Upper lobe of right lung (tissue), 1 donor: ENCODE measurements around the gene NCOA5. TPM values are rescaled to one million over a fixed set of nuclear protein-coding genes. Genes with fewer than 3 reads are reported as not detected.

ENCODE experiments used
- ATAC-seq: fragments of 200-7000 bp; cut with Tn5 transposase; one replicate; pipeline ENCODE4 v1.9.1; 2020; ENCODE audit warnings: mild to moderate bottlenecking, moderate library complexity
- DNase-seq: peaks from one replicate; pipeline ENCODE4 v3.0.0-alpha.2; 2020
- H3K27ac ChIP-seq: fragments of 200-600 bp; one replicate; pipeline ENCODE4 v1.8.0; 2022
- H3K27me3 ChIP-seq: fragments of 200-600 bp; one replicate; pipeline ENCODE4 v1.8.0; 2022; ENCODE audit warnings: mild to moderate bottlenecking
- H3K36me3 ChIP-seq: fragments of 200-600 bp; one replicate; pipeline ENCODE4 v1.8.0; 2022
- H3K4me1 ChIP-seq: fragments of 200-600 bp; one replicate; pipeline ENCODE4 v1.8.0; 2022
- H3K4me3 ChIP-seq: fragments of 200-600 bp; one replicate; pipeline ENCODE4 v1.8.0; 2022; ENCODE audit warnings: mild to moderate bottlenecking
- H3K9me3 ChIP-seq: fragments of 200-600 bp; one replicate; pipeline ENCODE4 v1.8.0; 2022
- CTCF ChIP-seq: fragments of 200-600 bp; IDR thresholded peaks from one replicate; pipeline ENCODE4 v1.8.0; 2022; ENCODE audit warnings: antibody characterized with exemption
- intact Hi-C: fragments of 100-400 bp; cut with DNase I; formaldehyde crosslinking; loops from one replicate; pipeline ENCODE4 v1.11.0; 2022
- total RNA-seq: library from RNA; stranded (reverse); fragmentation: NEBNext Ultra II Directional; extraction: Animal tissue kit (Norgen Biotek cat#: 25700); gene quantifications from one replicate; pipeline ENCODE4 v1.2.1, GENCODE V29; 2021
- donor health status: DM: no; HTN: yes; CAD: no; lungs with severe emphysema.

Gene NCOA5
- total RNA-seq, 1 donor from 2014 or later, result 28.7 TPM

- Histone ChIP-seq H3K4me3 (no peak overlapping the region), H3K36me3 (peaks cover 38% of the 10 kb centered on the region), H3K9me3 (no peaks in the 10 kb centered on the region), H3K4me1 (peaks cover 21% of the 10 kb centered on the region), H3K27ac (no peak overlapping the region), H3K27me3 (no peaks in the 10 kb centered on the region)
- TF ChIP-seq CTCF, result no peak
- ATAC-seq, result no peak
- intact Hi-C loops, result no loop called here
- DNase-seq, result no peak
These were observed 33.0 kb upstream of the NCOA5 start for GRCh38 chr20:46122516-46123481.

GRCh38 chr20:46122071-46122470 is 32.3 kb upstream of the NCOA5 start:
- no peak for TF ChIP-seq CTCF
- H3K27ac ChIP-seq, result no peak overlapping the region
- no peak overlapping the region for H3K4me3 ChIP-seq
- H3K27me3 ChIP-seq, result no peaks in the 10 kb centered on the region
- no peaks in the 10 kb centered on the region for H3K9me3 ChIP-seq
- DNase-seq, result no peak
- H3K36me3 ChIP-seq, result peaks cover 36% of the 10 kb centered on the region
- intact Hi-C loops, result no loop called here
- peaks cover 25% of the 10 kb centered on the region for H3K4me1 ChIP-seq
- no peak for ATAC-seq

GRCh38 chr20:46121184-46121930 is 31.6 kb upstream of the NCOA5 start:
- H3K4me1 ChIP-seq, result peaks cover 25% of the 10 kb centered on the region
- intact Hi-C loops, result no loop called here
- peaks cover 31% of the 10 kb centered on the region for H3K36me3 ChIP-seq
- H3K27me3 ChIP-seq, result no peaks in the 10 kb centered on the region
- ATAC-seq, result no peak
- no peak for TF ChIP-seq CTCF
- H3K27ac ChIP-seq, result peak overlapping the region; percentile 24
- H3K4me3 ChIP-seq, result no peak overlapping the region
- no peak for DNase-seq
- H3K9me3 ChIP-seq, result no peaks in the 10 kb centered on the region

DNA sequence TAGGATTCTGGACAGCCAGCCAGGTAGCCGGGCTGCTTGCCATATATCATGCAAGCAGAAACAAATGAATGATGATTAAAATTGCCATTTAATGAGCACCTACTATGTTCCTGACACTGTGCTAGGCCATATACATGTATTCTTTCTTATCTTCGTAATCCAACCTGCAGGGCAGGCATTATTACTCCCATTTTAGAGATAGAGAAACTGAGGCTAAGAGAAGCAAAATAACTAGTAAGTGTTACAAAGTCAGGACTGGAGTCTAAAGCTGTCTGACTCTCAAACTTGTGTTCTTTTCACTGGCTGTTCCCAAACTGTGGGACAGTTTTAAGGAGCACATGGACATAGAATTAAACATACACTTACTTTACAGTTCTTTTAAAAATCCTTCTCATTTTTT is 30.4 kb upstream of the NCOA5 start:
- Histone ChIP-seq H3K4me3 (no peak overlapping the region), H3K27me3 (no peaks in the 10 kb centered on the region), H3K4me1 (peaks cover 25% of the 10 kb centered on the region), H3K36me3 (peaks cover 23% of the 10 kb centered on the region), H3K9me3 (no peaks in the 10 kb centered on the region), H3K27ac (no peak overlapping the region)
- no peak for TF ChIP-seq CTCF
- intact Hi-C loops, result no loop called here
- DNase-seq (no peak), ATAC-seq (no peak)

GRCh38 chr20:46119547-46119946 is 29.8 kb upstream of the NCOA5 start:
- Histone ChIP-seq H3K36me3 (peaks cover 22% of the 10 kb centered on the region), H3K9me3 (no peaks in the 10 kb centered on the region), H3K4me1 (peaks cover 25% of the 10 kb centered on the region), H3K27ac (peak overlapping the region; percentile 91), H3K4me3 (peak overlapping the region; percentile 67), H3K27me3 (no peaks in the 10 kb centered on the region)
- DNase-seq (no peak), ATAC-seq (no peak)
- no peak for TF ChIP-seq CTCF
- intact Hi-C loops, result no loop called here
